ENCODE measurements around the gene ISOC1.

Gene ISOC1

GRCh38 chr5:129125819-129126218 is 31.3 kb downstream of the ISOC1 start:
- DNase-seq (ENCODE audit: low read depth in 2 of 2) = no peak

GRCh38 chr5:129133553-129133952 is 39.0 kb downstream of the ISOC1 start:
- no peak for DNase-seq (ENCODE audit: low read depth in 2 of 2)

GRCh38 chr5:129135633-129136032 is 41.1 kb downstream of the ISOC1 start:
- no peak for DNase-seq (ENCODE audit: low read depth in 2 of 2)

- DNase-seq (ENCODE audit: low read depth in 2 of 2) = no peak
Measured at GRCh38 chr5:129137637-129138036, 43.1 kb downstream of the ISOC1 start.

- DNase-seq (ENCODE audit: low read depth in 2 of 2) = no peak
Measured at GRCh38 chr5:129141078-129141477, 46.5 kb downstream of the ISOC1 start.

- DNase-seq (ENCODE audit: low read depth in 2 of 2) = no peak
Measured at GRCh38 chr5:129141696-129142095, 47.1 kb downstream of the ISOC1 start.

GRCh38 chr5:129155876-129156275 is 61.3 kb downstream of the ISOC1 start:
- DNase-seq (ENCODE audit: low read depth in 2 of 2) = no peak

GRCh38 chr5:129161830-129162229 is 67.3 kb downstream of the ISOC1 start:
- no peak for DNase-seq (ENCODE audit: low read depth in 2 of 2)

Data from activated CD4-positive, alpha-beta T cell treated with anti-CD3 and anti-CD28 coated beads for 24 hours (primary cell).